HL-60 (cell line): ENCODE data around the gene ZNF248.

ENCODE experiments used
- DNase-seq, 2 experiments: peaks; one replicate each; pipeline ENCODE4 v3.0.0-alpha.2; 2010 to 2020; ENCODE audit warnings: low read depth in 1 of 2, low spot score in 1 of 2
- H3K27ac ChIP-seq: fragments of 250-450 bp; sonication (Bioruptor Pico); replicated peaks from 2 replicates; pipeline ENCODE4 v1.5.1; 2020; ENCODE audit warnings: mild to moderate bottlenecking, moderate library complexity
- H3K27me3 ChIP-seq: fragments of 250-450 bp; sonication (Bioruptor Pico); 2 replicates; pipeline ENCODE4 v1.5.1; 2021; ENCODE audit warnings: mild to moderate bottlenecking, moderate library complexity; ENCODE audit not compliant: insufficient read depth, poor library complexity, severe bottlenecking
- H3K4me3 ChIP-seq: replicated peaks from 2 replicates; pipeline ENCODE4 v1.5.1; 2011; ENCODE audit warnings: mild to moderate bottlenecking, control low read depth, low read length; ENCODE audit not compliant: insufficient read depth
- GABPA ChIP-seq: IDR thresholded peaks from 2 replicates; pipeline ENCODE4 v1.6.1; 2012; ENCODE audit warnings: low read depth
- POLR2AphosphoS5 ChIP-seq: IDR thresholded peaks from 2 replicates; pipeline ENCODE4 v1.6.1; 2012; ENCODE audit warnings: low read depth
- SPI1 ChIP-seq: IDR thresholded peaks from 2 replicates; pipeline ENCODE4 v1.6.1; 2012; ENCODE audit warnings: low read depth, mild to moderate bottlenecking, borderline replicate concordance
- TF ChIP-seq, protein P1 (sequence below): IDR thresholded peaks from one replicate; pipeline ENCODE4 v1.5.1; 2011; ENCODE audit warnings: low read length, control low read depth, inconsistent platforms; ENCODE audit not compliant: insufficient read depth
- TF ChIP-seq, protein P2 (sequence below): IDR thresholded peaks from 2 replicates; pipeline ENCODE4 v1.6.1; 2012; ENCODE audit warnings: low read depth; ENCODE audit not compliant: insufficient replicate concordance

Gene ZNF248

DNA sequence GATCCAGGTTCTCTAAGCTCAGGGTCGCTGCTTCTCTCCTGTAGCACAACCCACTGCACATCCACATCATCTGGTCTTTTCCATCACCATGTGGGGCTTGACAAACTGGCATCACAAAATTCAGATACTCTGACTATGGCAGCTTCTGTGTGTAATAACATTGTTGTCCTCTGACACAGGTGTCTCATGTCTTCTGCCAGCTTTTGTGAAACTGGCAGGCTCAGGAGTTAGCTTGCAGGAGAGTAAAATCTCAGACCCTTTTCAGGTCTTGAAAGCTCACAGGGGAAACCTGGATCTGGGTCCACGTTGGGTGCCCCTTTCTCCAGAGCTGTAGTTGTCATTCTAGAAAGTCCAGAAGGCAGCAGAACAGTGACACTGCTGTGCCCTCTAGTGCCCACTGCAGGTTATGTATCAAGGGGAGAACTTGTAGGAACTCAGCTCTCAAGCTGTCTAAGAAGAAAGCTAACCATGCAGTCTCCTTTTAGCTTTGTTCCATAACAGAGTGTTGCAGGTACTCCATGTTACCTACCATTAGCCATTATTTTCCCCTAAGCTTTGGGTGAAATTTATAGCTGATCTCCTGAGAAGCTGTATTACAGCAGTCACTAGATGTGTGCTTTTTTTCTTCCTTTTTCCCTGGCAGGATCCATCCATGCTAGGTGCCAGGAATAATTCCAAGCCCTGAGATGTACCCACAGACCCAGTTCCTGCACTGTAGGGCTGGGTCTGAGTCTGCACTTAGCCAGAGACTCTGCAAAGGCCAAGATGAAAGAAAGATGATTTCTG lies 102.7 kb downstream of the ZNF248 start:
- Histone ChIP-seq H3K27me3 (no peaks in the 10 kb centered on the region), H3K4me3 (no peak overlapping the region), H3K27ac (no peak overlapping the region)
- DNase-seq, result peak in 1 of 2 experiments; percentile 45
- TF ChIP-seq, protein P1, sequence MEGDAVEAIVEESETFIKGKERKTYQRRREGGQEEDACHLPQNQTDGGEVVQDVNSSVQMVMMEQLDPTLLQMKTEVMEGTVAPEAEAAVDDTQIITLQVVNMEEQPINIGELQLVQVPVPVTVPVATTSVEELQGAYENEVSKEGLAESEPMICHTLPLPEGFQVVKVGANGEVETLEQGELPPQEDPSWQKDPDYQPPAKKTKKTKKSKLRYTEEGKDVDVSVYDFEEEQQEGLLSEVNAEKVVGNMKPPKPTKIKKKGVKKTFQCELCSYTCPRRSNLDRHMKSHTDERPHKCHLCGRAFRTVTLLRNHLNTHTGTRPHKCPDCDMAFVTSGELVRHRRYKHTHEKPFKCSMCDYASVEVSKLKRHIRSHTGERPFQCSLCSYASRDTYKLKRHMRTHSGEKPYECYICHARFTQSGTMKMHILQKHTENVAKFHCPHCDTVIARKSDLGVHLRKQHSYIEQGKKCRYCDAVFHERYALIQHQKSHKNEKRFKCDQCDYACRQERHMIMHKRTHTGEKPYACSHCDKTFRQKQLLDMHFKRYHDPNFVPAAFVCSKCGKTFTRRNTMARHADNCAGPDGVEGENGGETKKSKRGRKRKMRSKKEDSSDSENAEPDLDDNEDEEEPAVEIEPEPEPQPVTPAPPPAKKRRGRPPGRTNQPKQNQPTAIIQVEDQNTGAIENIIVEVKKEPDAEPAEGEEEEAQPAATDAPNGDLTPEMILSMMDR, result peak; percentile 65
- TF ChIP-seq GABPA (no peak), SPI1 (no peak)
- TF ChIP-seq, protein P2, sequence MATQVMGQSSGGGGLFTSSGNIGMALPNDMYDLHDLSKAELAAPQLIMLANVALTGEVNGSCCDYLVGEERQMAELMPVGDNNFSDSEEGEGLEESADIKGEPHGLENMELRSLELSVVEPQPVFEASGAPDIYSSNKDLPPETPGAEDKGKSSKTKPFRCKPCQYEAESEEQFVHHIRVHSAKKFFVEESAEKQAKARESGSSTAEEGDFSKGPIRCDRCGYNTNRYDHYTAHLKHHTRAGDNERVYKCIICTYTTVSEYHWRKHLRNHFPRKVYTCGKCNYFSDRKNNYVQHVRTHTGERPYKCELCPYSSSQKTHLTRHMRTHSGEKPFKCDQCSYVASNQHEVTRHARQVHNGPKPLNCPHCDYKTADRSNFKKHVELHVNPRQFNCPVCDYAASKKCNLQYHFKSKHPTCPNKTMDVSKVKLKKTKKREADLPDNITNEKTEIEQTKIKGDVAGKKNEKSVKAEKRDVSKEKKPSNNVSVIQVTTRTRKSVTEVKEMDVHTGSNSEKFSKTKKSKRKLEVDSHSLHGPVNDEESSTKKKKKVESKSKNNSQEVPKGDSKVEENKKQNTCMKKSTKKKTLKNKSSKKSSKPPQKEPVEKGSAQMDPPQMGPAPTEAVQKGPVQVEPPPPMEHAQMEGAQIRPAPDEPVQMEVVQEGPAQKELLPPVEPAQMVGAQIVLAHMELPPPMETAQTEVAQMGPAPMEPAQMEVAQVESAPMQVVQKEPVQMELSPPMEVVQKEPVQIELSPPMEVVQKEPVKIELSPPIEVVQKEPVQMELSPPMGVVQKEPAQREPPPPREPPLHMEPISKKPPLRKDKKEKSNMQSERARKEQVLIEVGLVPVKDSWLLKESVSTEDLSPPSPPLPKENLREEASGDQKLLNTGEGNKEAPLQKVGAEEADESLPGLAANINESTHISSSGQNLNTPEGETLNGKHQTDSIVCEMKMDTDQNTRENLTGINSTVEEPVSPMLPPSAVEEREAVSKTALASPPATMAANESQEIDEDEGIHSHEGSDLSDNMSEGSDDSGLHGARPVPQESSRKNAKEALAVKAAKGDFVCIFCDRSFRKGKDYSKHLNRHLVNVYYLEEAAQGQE, result no peak

DNA sequence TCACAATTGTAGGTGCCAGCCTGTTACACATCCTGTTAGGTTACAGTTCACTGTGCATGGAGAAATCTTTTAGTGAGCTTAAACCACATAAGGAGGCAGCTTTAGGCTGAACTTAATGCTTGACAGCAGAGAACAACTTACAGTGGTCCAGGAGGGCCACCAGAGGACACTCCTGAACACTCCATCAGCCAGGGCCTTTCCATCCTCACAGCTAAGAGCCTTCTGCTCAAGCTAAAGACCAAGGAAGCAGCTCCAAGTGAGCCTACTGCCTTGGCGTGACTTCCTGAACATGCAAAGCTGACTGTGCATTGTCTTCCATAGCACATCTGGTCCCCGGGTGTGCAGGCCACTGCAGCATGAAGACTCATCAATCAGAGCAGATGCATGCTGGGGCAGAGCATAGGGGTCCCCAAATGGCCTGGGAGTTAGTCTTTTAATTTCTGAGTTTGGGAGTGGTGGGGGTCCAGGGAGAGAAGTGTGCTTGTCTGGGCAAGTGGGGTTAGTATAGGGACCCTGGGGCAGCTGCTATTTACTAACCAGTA lies 105.0 kb downstream of the ZNF248 start:
- H3K27me3 ChIP-seq, result no peaks in the 10 kb centered on the region
- no peak overlapping the region for H3K4me3 ChIP-seq
- TF ChIP-seq SPI1 (no peak), POLR2AphosphoS5 (no peak), GABPA (no peak)
- TF ChIP-seq, protein P1, result no peak
- TF ChIP-seq, protein P2, result no peak
- H3K27ac ChIP-seq, result no peak overlapping the region
- DNase-seq, result no peak

DNA sequence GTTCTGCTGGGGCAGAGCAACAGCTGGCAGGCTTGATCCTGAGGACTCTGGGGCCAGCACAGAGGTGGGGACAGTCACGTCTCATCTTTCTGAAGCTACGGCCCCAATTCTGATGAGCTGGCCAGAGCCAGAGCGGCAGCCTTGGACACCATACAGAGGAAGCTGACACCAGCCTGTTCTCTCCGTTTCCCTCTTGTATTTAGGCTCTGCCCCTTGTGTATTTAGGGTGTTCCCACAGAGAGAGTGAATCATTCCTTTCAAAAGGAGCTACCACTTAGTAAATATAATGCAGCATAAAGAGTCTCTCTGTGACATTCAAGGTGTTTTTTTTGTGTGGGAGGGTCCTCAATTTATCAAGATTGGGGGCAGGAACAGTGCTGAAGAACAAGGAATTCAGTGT lies 109.2 kb downstream of the ZNF248 start:
- DNase-seq, result no peak
- Histone ChIP-seq H3K27me3 (no peaks in the 10 kb centered on the region), H3K27ac (no peak overlapping the region), H3K4me3 (no peak overlapping the region)
- TF ChIP-seq SPI1 (no peak), POLR2AphosphoS5 (no peak), GABPA (no peak)
- TF ChIP-seq, protein P1, result no peak
- TF ChIP-seq, protein P2, result no peak
